GM12801 (cell line): ENCODE results near the gene TENM4.

Source experiments
- CTCF ChIP-seq: IDR thresholded peaks from one replicate; pipeline ENCODE4 v1.5.1; 2011; ENCODE audit warnings: control low read depth; ENCODE audit not compliant: insufficient read length; ENCODE audit errors: extremely low read depth

Gene TENM4

GRCh38 chr11:79018371-79018849 is 422.4 kb downstream of the TENM4 start:
- TF ChIP-seq CTCF: no peak

DNA sequence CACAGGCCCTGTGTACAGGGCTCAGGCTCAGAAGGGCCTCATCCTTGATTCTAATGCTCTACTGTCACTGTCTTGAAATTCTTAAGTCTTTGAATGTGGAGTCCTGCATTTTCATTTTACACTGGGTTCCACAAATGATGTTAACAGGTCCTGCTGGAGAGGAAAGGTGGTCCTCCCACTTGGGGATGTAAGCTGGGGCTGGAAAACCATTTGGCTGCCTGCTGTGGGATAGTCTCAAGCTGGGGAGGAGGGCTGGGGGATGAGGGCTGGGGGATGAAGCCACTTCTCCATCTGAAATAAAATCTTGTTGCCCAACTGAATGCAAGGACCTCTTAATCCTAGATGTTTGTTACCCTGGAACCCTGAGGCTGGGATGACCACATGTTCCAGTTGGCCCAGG is 423.0 kb downstream of the TENM4 start:
- TF ChIP-seq CTCF: no peak

- no peak for TF ChIP-seq CTCF
These were observed 427.3 kb downstream of the TENM4 start for GRCh38 chr11:79013509-79013908.

DNA sequence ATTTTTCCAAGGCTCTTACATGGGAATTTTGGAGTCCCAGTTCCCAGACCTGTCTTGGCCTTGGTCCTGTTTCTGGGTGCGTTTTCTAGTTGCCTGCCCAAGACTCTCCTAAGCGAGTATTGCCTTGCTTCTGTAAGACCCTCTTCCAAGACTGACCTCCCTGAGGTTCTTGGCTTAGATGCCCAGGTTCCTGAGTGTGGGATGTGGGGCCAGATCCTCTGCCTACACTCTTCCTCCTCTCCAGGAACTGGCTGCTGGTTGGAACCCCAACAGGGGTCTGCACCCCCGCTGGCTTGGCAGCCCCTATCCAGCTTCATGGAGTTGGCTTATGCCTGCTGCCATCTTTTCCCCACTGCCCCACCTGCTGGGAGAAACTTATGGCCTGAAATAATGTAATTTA is 429.5 kb downstream of the TENM4 start:
- no peak for TF ChIP-seq CTCF

- TF ChIP-seq CTCF: no peak
These were observed 432.9 kb downstream of the TENM4 start for GRCh38 chr11:79007771-79008402.

DNA sequence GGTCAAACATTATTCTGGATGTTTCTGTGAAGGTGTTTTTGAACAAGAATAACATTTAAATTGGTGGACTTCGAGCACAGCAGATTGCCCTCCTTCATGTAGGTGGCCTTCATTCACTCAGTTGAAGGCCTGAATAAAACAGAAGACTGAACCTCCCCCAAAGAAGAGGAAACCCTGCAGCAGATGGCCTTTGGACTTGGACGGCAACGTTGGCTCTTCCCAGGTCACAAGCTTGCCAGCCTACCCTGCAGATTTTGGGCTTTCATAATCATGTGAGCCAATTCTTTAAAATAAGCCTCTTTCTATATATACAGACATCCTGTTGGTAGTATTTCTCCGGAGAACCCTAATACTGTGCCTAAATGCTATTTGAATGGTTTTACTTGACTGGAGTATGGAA is 434.0 kb downstream of the TENM4 start:
- no peak for TF ChIP-seq CTCF

DNA sequence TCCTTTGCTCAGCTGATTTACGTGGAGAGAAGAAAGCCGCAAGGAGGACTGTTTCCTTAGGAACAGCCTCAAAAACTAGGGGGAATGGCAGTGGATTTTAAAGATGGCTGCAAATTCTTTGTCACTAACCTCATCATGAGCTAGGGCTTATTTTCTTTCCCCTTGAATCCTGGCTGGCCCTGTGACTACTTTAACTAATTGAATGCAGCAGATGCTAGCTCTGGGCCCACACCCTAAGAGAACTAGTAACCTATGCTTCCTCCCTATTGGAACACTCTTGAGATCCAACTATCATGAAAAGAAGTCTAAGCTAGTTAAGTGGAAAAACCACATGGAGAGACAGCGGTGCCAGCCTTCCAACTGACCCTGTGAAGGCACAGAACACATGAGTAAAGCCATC is 444.8 kb downstream of the TENM4 start:
- no peak for TF ChIP-seq CTCF

- TF ChIP-seq CTCF: no peak
These were observed 445.7 kb downstream of the TENM4 start for GRCh38 chr11:78995171-78995570.
